Stimulated activated CD8-positive, alpha-beta memory T cell treated with anti-CD3 and anti-CD28 coated beads, Interleukin-15, amount 100 ng/mL, for 1 hour (primary cell): ENCODE data around the gene DMD.
"Not testable (repeated sequence)": the region's sequence is repeated elsewhere in the genome, so short reads cannot be mapped to it uniquely, and the experiment has no call there.

Experiments used
- DNase-seq: peaks from one replicate; pipeline ENCODE4 v3.0.0-alpha.2; 2020; ENCODE audit warnings: low read depth

Gene DMD

GRCh38 chrX:32614707-32615106 lies 596.6 kb downstream of the DMD start:
- no peak for DNase-seq

GRCh38 chrX:32599156-32599555 lies 612.2 kb downstream of the DMD start:
- no peak for DNase-seq

- no peak for DNase-seq
Observed at GRCh38 chrX:32598707-32599106, 612.6 kb downstream of the DMD start.

GRCh38 chrX:32597777-32598176 lies 613.6 kb downstream of the DMD start:
- no peak for DNase-seq

- no peak for DNase-seq
Observed at GRCh38 chrX:32592786-32593185, 618.6 kb downstream of the DMD start.

- DNase-seq = no peak
Observed at GRCh38 chrX:32591589-32591988, 619.8 kb downstream of the DMD start.

GRCh38 chrX:32582729-32583128 lies 628.6 kb downstream of the DMD start:
- DNase-seq = no peak

GRCh38 chrX:32576885-32577284 lies 634.5 kb downstream of the DMD start:
- no peak for DNase-seq

GRCh38 chrX:32572644-32573043 lies 638.7 kb downstream of the DMD start:
- DNase-seq = no peak

GRCh38 chrX:32571579-32571978 lies 639.8 kb downstream of the DMD start:
- DNase-seq = no peak

GRCh38 chrX:32562261-32562660 lies 649.1 kb downstream of the DMD start:
- no peak for DNase-seq

- DNase-seq = no peak
Observed at GRCh38 chrX:32545101-32545500, 666.2 kb downstream of the DMD start.

- no peak for DNase-seq
Observed at GRCh38 chrX:32538554-32538953, 672.8 kb downstream of the DMD start.

- DNase-seq = no peak
Observed at GRCh38 chrX:32533848-32534247, 677.5 kb downstream of the DMD start.

GRCh38 chrX:32532262-32532661 lies 679.1 kb downstream of the DMD start:
- DNase-seq = no peak

- DNase-seq = no peak
Observed at GRCh38 chrX:32530802-32531403, 680.4 kb downstream of the DMD start.

- DNase-seq = not testable (repeated sequence)
Observed at GRCh38 chrX:32528451-32528850, 682.9 kb downstream of the DMD start.

GRCh38 chrX:32525234-32525633 lies 686.1 kb downstream of the DMD start:
- no peak for DNase-seq

- no peak for DNase-seq
Observed at GRCh38 chrX:32524385-32524784, 687.0 kb downstream of the DMD start.

GRCh38 chrX:32520789-32521188 lies 690.6 kb downstream of the DMD start:
- DNase-seq = no peak

- DNase-seq = no peak
Observed at GRCh38 chrX:32514986-32515385, 696.4 kb downstream of the DMD start.

- no peak for DNase-seq
Observed at GRCh38 chrX:32501606-32502005, 709.7 kb downstream of the DMD start.

- no peak for DNase-seq
Observed at GRCh38 chrX:32496671-32497070, 714.7 kb downstream of the DMD start.

- DNase-seq = no peak
Observed at GRCh38 chrX:32495855-32496254, 715.5 kb downstream of the DMD start.

- DNase-seq = no peak
Observed at GRCh38 chrX:32489125-32489524, 722.2 kb downstream of the DMD start.
